K562 (cell line): ENCODE results near the gene TCF12. TPM values are rescaled to one million over a fixed set of nuclear protein-coding genes. Genes with fewer than 3 reads are reported as not detected.

Source experiments
- ATAC-seq: fragments of 200-7000 bp; cut with Tn5 transposase; 3 replicates; pipeline ENCODE4 v1.9.1; 2020; ENCODE audit warnings: moderate library complexity
- BruUV-seq: library from RNA; stranded (reverse); fragments of 400-500 nt; replicated peaks from 2 replicates; lab custom pipeline; 2021; lab: Mats Ljungman, UMichigan
- CTCF ChIA-PET: fragments of 300-600 bp; formaldehyde crosslinking; extraction: SDS; loops from one replicate; lab custom pipeline; 2021; ENCODE audit warnings: low intra/inter-chr PET ratio; lab: Yijun Ruan, JAX
- POLR2A ChIA-PET: fragments of 300-600, 350-650 bp; sonication (Branson Sonifier 250); formaldehyde crosslinking; extraction: SDS; loops from one replicate; lab custom pipeline; 2021; ENCODE audit warnings: antibody characterized with exemption, inconsistent platforms; lab: Yijun Ruan, JAX
- DNase-seq, 4 experiments: peaks; one replicate each; pipeline versions ENCODE4 v3.0.0 to v3.0.0-alpha.2; 2011 to 2018; ENCODE audit warnings: low spot score in 3 of 4, mixed read lengths in 3 of 4; ENCODE audit errors: extremely low read depth in 1 of 4
- FAIRE-seq: peaks from 2 replicates; lab custom pipeline; 2011; peaks lifted over from hg19 to GRCh38; lab: Jason Lieb, UNC
- H2AFZ ChIP-seq: 2 replicates; pipeline ENCODE4 v1.6.0; 2011; ENCODE audit warnings: low read depth, low read length, control low read depth, inconsistent platforms
- H3K27ac ChIP-seq: fragments of 200-600 bp; 3 replicates; pipeline ENCODE4 v1.8.0; 2011; ENCODE audit warnings: low read depth, mild to moderate bottlenecking, control low read depth, inconsistent platforms, low read length, moderate library complexity, mixed read lengths; ENCODE audit errors: extremely low read depth
- H3K27me3 ChIP-seq, 2 experiments: fragments of 300-600 bp in 1 of 2; 2 replicates in 1 of 2; 3 replicates in 1 of 2; pipeline versions ENCODE4 v1.6.0 to v1.8.0; 2011; ENCODE audit warnings: inconsistent platforms in 2 of 2, low read length in 2 of 2, mild to moderate bottlenecking in 1 of 2, mixed read lengths in 1 of 2, moderate library complexity in 1 of 2; ENCODE audit not compliant: control insufficient read depth in 2 of 2, insufficient read depth in 2 of 2
- H3K36me3 ChIP-seq: fragments of 300-600 bp; 3 replicates; pipeline ENCODE4 v1.8.0; 2011; ENCODE audit warnings: mild to moderate bottlenecking, low read length, inconsistent platforms; ENCODE audit not compliant: control insufficient read depth, insufficient read depth
- H3K4me1 ChIP-seq, 2 experiments: fragments of 200-600 bp in 1 of 2; replicated peaks in 1 of 2; 2 replicates in 1 of 2; 3 replicates in 1 of 2; pipeline versions ENCODE4 v1.5.1 to v1.8.0; 2011; ENCODE audit warnings: inconsistent platforms in 2 of 2, low read length in 2 of 2, mild to moderate bottlenecking in 1 of 2, mixed read lengths in 1 of 2, moderate library complexity in 1 of 2; ENCODE audit not compliant: control insufficient read depth in 2 of 2, insufficient read depth in 2 of 2
- H3K4me2 ChIP-seq: 2 replicates; pipeline ENCODE4 v1.6.1; 2011; ENCODE audit warnings: low read length, control low read depth, inconsistent platforms, mixed read lengths; ENCODE audit not compliant: insufficient read depth
- H3K4me3 ChIP-seq: fragments of 200-600 bp; sonication (generic), shearing (Covaris generic); 2 replicates; pipeline ENCODE4 v1.5.1; 2016; ENCODE audit warnings: control low read depth, inconsistent platforms
- H3K79me2 ChIP-seq: fragments of 200-600 bp; 3 replicates; pipeline ENCODE4 v1.8.0; 2011; ENCODE audit warnings: low read length, inconsistent platforms; ENCODE audit not compliant: control insufficient read depth, insufficient read depth
- H3K9ac ChIP-seq, 2 experiments: 2 replicates each; pipeline versions ENCODE4 v1.6.0 to v1.6.1; 2011; ENCODE audit warnings: low read depth in 2 of 2, low read length in 2 of 2, control low read depth in 1 of 2, inconsistent platforms in 1 of 2, mild to moderate bottlenecking in 1 of 2, mixed read lengths in 1 of 2; ENCODE audit not compliant: insufficient read depth in 1 of 2
- H3K9me1 ChIP-seq: one replicate; pipeline ENCODE4 v1.6.0; 2011; ENCODE audit warnings: inconsistent platforms, mild to moderate bottlenecking, low read length, moderate library complexity; ENCODE audit not compliant: control insufficient read depth, insufficient read depth
- H3K9me3 ChIP-seq: replicated peaks from 2 replicates; pipeline ENCODE4 v1.5.1; 2011; ENCODE audit warnings: low read depth, low read length, inconsistent platforms; ENCODE audit not compliant: control insufficient read depth, insufficient read depth
- H4K20me1 ChIP-seq: replicated peaks from 2 replicates; pipeline ENCODE4 v1.6.1; 2011; ENCODE audit warnings: low read length, inconsistent platforms, mixed read lengths; ENCODE audit not compliant: control insufficient read depth, insufficient read depth
- GATAD2A ChIP-seq: fragments of 450-650 bp; IDR thresholded peaks from 2 replicates; pipeline ENCODE4 v1.6.1; 2017
- GTF2B ChIP-seq: IDR thresholded peaks from 2 replicates; pipeline ENCODE4 v1.6.1; 2011; ENCODE audit not compliant: insufficient read length; ENCODE audit errors: extremely low read depth
- KLF16 ChIP-seq: IDR thresholded peaks from 2 replicates; pipeline ENCODE4 v1.6.1; 2016; ENCODE audit warnings: antibody characterized with exemption
- RBFOX2 ChIP-seq: fragments of 200-400 bp; formaldehyde crosslinking; IDR thresholded peaks from 2 replicates; pipeline ENCODE4 v1.6.1; 2017; ENCODE audit warnings: low read depth, mild to moderate bottlenecking, low read length, moderate library complexity
- ZNF75A ChIP-seq: fragments of 450-650 bp; formaldehyde crosslinking; IDR thresholded peaks from 2 replicates; pipeline ENCODE4 v1.4.0; 2020; ENCODE audit warnings: mild to moderate bottlenecking
- WGBS: fragments of 100-300 bp; shearing (Covaris generic); methylation state at CpG from one replicate; pipeline ENCODE4 v1.1.6; 2016; ENCODE audit warnings: low coverage, mixed read lengths; ENCODE audit not compliant: insufficient coverage; ENCODE audit errors: missing lambda C conversion rate; 5-methylcytosine and 5-hydroxymethylcytosine counted together
- in situ Hi-C: fragments of 300-500 bp; cut with MboI; formaldehyde crosslinking; loops from 4 replicates; pipeline ENCODE4 v1.15.0; 2018; ENCODE audit warnings: inconsistent platforms, mixed read lengths
- intact Hi-C: fragments of 100-400 bp; cut with micrococcal nuclease; formaldehyde crosslinking; loops from 2 replicates; pipeline ENCODE4 v1.14.2; 2022
- polyA plus RNA-seq, 8 experiments: library from polyadenylated mRNA; depleted of rRNA in 4 of 8; stranded (reverse) in 5 of 8; unstranded in 3 of 8; fragments of >200 nt; fragmentation: Nextera tagmentation in 2 of 8; fragmentation: Illumina TruSeq in 1 of 8; extraction: Ambion mirVana in 2 of 8; extraction: Trizol in 1 of 8; gene quantifications; 2 replicates each; pipeline versions ENCODE4 v1.2.1 to v1.2.3, GENCODE V29; 2011 to 2014; ENCODE audit warnings: inconsistent platforms in 1 of 8, missing spikeins in 1 of 8
- total RNA-seq, 7 experiments: library from RNA; depleted of rRNA in 6 of 7; stranded (reverse); fragments of >200 nt in 6 of 7; fragmentation: Illumina TruSeq in 2 of 7; extraction: Trizol in 2 of 7; gene quantifications; 2 replicates each; pipeline versions ENCODE4 v1.2.1 to v1.2.3, GENCODE V29; 2011 to 2021; ENCODE audit warnings: low replicate concordance in 1 of 7
- TF ChIP-seq, protein P1 (sequence below): fragments of 250-450 bp; sonication (Bioruptor Pico); IDR thresholded peaks from 2 replicates; pipeline ENCODE4 v1.5.0; 2020; ENCODE audit warnings: mild to moderate bottlenecking, borderline replicate concordance
- TF ChIP-seq, protein P2 (sequence below): fragments of 250-450 bp; sonication (Bioruptor Pico); IDR thresholded peaks from 2 replicates; pipeline ENCODE4 v1.8.0; 2022; ENCODE audit warnings: moderate library complexity, mild to moderate bottlenecking, inconsistent platforms

The TCF12 gene
- total and polyA plus RNA-seq, 9 of the 15 experiments (the other 6 are each of a cell fraction or from before 2014, with no cell fraction given), result 10.5 to 132 (median 52.9) TPM

DNA sequence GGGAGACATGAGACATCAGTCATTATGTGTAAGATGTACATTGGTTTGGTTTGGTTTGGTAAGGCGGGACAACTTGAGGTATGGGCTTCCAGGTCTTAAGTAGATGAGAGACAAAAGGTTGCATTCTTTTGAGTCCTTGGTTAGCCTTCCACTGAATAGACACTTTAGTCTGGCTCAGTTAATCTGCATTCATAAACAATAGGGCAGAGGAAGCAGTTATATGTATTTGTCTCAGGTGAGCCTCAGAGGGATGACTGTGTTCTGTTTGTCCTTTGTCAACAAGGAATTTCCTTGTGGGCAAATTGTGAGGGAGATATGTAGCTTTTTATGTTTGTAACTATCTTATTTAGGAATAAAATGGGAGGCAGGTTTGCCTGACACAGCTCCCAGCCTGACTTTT, 50.4 kb downstream of the TCF12 start:
- DNase-seq (no peak), ATAC-seq (no peak), FAIRE-seq (no peak)
- Histone ChIP-seq H3K79me2 (peaks cover 94% of the 10 kb centered on the region), H2AFZ (no peak overlapping the region), H3K27ac (no peak overlapping the region; the same call in 2 of the 3 replicates), H3K9ac (no peak overlapping the region), H3K27me3 (no peaks in the 10 kb centered on the region), H3K4me2 (no peak overlapping the region), H4K20me1 (peaks cover 5% of the 10 kb centered on the region; the same call in 1 of the 2 replicates), H3K4me3 (no peak overlapping the region), H3K9me3 (no peaks in the 10 kb centered on the region), H3K36me3 (no peaks in the 10 kb centered on the region), H3K4me1 (peaks cover 6 to 36% of the 10 kb centered on the region in 2 experiments), H3K9me1 (no peaks in the 10 kb centered on the region)
- no TSS peak for BruUV-seq
- TF ChIP-seq GATAD2A (no peak), GTF2B (no peak)
- intact Hi-C loops (no loop called here), in situ Hi-C loops (no loop called here)
- WGBS, result 91% methylated on average over 1 of the region's 1 CpG
- ChIA-PET CTCF (no interaction called here), POLR2A (interaction anchor here (0.7 to 1.5 kb wide), 3 partner anchors 9 to 39 kb away, joined by 3 to 5 read pairs (median 4); no protein-coding TSS in a partner anchor)

- WGBS, result 74% methylated on average over 7 of the region's 9 CpGs
- Histone ChIP-seq H2AFZ (no peak overlapping the region), H3K79me2 (peaks cover 94% of the 10 kb centered on the region), H3K4me3 (no peak overlapping the region), H3K9ac (no peak overlapping the region), H3K36me3 (no peaks in the 10 kb centered on the region), H3K9me1 (no peaks in the 10 kb centered on the region), H3K27ac (no peak overlapping the region), H3K27me3 (no peaks in the 10 kb centered on the region), H3K4me2 (no peak overlapping the region), H3K4me1 (peaks cover 6 to 31% of the 10 kb centered on the region in 2 experiments), H4K20me1 (no peaks in the 10 kb centered on the region; the same call in 1 of the 2 replicates), H3K9me3 (no peaks in the 10 kb centered on the region)
- POLR2A ChIA-PET, result interaction anchor here (1.5 kb wide), 1 partner anchor 8 kb away, joined by 5 read pairs; no protein-coding TSS in a partner anchor
- CTCF ChIA-PET, result interaction anchor here (1.2 kb wide), 1 partner anchor 10 kb away, joined by 3 read pairs; no protein-coding TSS in a partner anchor
- no peak for DNase-seq
- ATAC-seq, result no peak
- no TSS peak for BruUV-seq
- intact Hi-C loops (no loop called here), in situ Hi-C loops (no loop called here)
- TF ChIP-seq, protein P1, sequence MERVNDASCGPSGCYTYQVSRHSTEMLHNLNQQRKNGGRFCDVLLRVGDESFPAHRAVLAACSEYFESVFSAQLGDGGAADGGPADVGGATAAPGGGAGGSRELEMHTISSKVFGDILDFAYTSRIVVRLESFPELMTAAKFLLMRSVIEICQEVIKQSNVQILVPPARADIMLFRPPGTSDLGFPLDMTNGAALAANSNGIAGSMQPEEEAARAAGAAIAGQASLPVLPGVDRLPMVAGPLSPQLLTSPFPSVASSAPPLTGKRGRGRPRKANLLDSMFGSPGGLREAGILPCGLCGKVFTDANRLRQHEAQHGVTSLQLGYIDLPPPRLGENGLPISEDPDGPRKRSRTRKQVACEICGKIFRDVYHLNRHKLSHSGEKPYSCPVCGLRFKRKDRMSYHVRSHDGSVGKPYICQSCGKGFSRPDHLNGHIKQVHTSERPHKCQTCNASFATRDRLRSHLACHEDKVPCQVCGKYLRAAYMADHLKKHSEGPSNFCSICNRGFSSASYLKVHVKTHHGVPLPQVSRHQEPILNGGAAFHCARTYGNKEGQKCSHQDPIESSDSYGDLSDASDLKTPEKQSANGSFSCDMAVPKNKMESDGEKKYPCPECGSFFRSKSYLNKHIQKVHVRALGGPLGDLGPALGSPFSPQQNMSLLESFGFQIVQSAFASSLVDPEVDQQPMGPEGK (CRISPR knock-in tag), result no peak
- TF ChIP-seq ZNF75A (no peak), RBFOX2 (no peak), KLF16 (no peak)
- TF ChIP-seq, protein P2, sequence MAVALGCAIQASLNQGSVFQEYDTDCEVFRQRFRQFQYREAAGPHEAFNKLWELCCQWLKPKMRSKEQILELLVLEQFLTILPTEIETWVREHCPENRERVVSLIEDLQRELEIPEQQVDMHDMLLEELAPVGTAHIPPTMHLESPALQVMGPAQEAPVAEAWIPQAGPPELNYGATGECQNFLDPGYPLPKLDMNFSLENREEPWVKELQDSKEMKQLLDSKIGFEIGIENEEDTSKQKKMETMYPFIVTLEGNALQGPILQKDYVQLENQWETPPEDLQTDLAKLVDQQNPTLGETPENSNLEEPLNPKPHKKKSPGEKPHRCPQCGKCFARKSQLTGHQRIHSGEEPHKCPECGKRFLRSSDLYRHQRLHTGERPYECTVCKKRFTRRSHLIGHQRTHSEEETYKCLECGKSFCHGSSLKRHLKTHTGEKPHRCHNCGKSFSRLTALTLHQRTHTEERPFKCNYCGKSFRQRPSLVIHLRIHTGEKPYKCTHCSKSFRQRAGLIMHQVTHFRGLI (CRISPR knock-in tag), result no peak
- no peak for FAIRE-seq
These were observed 50.9 kb downstream of the TCF12 start for GRCh38 chr15:56969265-56969895.
